Fibroblast of lung (primary cell): ENCODE results near the gene GAS7.

Source experiments
- EZH2 ChIP-seq: IDR thresholded peaks from 2 replicates; pipeline ENCODE4 v1.5.1; 2012; ENCODE audit warnings: low read length, control low read depth, mild to moderate bottlenecking; ENCODE audit errors: missing control alignments
- TF ChIP-seq, protein P1 (sequence below), 2 donors: IDR thresholded peaks in 1 of 2; conservative IDR thresholded peaks in 1 of 2; 1 replicate in 1 of 2; 2 replicates in 1 of 2; pipeline ENCODE4 v1.5.1; 2011 to 2012; ENCODE audit warnings: low read length in 2 of 2, control low read depth in 1 of 2, inconsistent platforms in 1 of 2, low read depth in 1 of 2, mild to moderate bottlenecking in 1 of 2

DNA sequence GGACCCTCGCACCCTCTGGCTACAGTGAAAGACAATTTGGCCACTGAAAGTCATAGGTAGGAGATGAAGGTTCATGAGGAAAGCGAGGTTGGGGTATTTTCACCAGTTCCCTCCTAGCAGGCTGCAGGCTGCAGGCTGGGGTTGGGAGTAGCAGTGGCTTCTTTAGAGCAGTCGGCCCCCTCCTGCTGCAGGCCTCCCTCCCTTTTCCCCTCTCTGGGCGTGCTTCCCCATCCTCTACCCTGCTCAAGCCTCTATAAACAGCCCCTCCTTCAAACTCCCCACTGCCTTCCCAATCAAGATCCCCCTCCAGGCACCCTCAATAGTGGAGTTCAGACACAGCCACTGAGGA lies 41.8 kb downstream of the GAS7 start:
- no peak for TF ChIP-seq EZH2
- TF ChIP-seq, protein P1, sequence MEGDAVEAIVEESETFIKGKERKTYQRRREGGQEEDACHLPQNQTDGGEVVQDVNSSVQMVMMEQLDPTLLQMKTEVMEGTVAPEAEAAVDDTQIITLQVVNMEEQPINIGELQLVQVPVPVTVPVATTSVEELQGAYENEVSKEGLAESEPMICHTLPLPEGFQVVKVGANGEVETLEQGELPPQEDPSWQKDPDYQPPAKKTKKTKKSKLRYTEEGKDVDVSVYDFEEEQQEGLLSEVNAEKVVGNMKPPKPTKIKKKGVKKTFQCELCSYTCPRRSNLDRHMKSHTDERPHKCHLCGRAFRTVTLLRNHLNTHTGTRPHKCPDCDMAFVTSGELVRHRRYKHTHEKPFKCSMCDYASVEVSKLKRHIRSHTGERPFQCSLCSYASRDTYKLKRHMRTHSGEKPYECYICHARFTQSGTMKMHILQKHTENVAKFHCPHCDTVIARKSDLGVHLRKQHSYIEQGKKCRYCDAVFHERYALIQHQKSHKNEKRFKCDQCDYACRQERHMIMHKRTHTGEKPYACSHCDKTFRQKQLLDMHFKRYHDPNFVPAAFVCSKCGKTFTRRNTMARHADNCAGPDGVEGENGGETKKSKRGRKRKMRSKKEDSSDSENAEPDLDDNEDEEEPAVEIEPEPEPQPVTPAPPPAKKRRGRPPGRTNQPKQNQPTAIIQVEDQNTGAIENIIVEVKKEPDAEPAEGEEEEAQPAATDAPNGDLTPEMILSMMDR (conservative IDR thresholded peaks at IDR 0.05 in 1 of 2, IDR thresholded peaks at IDR 0.05 in 1 of 2; ENCODE audit: low read depth in 1 of 2, low read length in 2 of 2), result no peak
